Measurements from ENCODE around the gene DCTN3. TPM values are rescaled to one million over a fixed set of nuclear protein-coding genes. Genes with fewer than 3 reads are reported as not detected.

DCTN3 gene
- total RNA-seq, 1 donor from 2014 or later: 31.7 TPM

GRCh38 chr9:34580358-34580757 lies 39.9 kb downstream of the DCTN3 start:
- no peaks in the 10 kb centered on the region for H3K9me3 ChIP-seq
- intact Hi-C loops (cut with DNase I): no loop called here
- H3K36me3 ChIP-seq: no peaks in the 10 kb centered on the region
- H3K4me3 ChIP-seq: no peak overlapping the region
- H3K27ac ChIP-seq: no peak overlapping the region
- TF ChIP-seq, protein P1, sequence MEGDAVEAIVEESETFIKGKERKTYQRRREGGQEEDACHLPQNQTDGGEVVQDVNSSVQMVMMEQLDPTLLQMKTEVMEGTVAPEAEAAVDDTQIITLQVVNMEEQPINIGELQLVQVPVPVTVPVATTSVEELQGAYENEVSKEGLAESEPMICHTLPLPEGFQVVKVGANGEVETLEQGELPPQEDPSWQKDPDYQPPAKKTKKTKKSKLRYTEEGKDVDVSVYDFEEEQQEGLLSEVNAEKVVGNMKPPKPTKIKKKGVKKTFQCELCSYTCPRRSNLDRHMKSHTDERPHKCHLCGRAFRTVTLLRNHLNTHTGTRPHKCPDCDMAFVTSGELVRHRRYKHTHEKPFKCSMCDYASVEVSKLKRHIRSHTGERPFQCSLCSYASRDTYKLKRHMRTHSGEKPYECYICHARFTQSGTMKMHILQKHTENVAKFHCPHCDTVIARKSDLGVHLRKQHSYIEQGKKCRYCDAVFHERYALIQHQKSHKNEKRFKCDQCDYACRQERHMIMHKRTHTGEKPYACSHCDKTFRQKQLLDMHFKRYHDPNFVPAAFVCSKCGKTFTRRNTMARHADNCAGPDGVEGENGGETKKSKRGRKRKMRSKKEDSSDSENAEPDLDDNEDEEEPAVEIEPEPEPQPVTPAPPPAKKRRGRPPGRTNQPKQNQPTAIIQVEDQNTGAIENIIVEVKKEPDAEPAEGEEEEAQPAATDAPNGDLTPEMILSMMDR (IDR thresholded peaks at IDR 0.05): no peak
- H3K27me3 ChIP-seq: peaks cover 3% of the 10 kb centered on the region
- DNase-seq (ENCODE audit: low spot score in 2 of 2): no peak
- H3K4me1 ChIP-seq: peaks cover 0 to 5% of the 10 kb centered on the region in 2 donors

DNA sequence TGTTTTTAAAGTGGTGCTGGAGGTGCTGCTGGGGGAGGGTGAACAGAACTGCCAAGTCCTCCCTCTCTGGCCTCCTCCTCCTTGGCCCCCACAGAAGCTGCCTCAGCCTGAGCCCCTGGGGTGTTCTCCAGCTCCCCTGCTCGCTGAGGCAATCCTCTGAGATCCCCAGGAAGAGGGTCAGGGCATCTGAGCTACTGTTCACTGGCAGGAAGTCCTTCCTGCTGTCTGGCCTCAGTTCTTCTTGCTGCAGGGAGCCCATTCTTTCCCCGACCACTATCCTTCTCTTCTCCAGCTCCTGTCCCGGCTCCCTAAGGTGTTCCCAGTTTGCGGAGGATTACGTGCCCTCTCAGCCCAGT lies 40.5 kb downstream of the DCTN3 start:
- H3K4me3 ChIP-seq: no peak overlapping the region
- intact Hi-C loops (cut with DNase I): no loop called here

GRCh38 chr9:34579104-34579807 lies 41.0 kb downstream of the DCTN3 start:
- intact Hi-C loops (cut with DNase I): no loop called here

More for the DNA sequence above, 40.5 kb downstream of the DCTN3 start:
- DNase-seq (ENCODE audit: low spot score in 2 of 2): no peak
- no peaks in the 10 kb centered on the region for H3K36me3 ChIP-seq
- H3K9me3 ChIP-seq: no peaks in the 10 kb centered on the region
- peaks cover 3% of the 10 kb centered on the region for H3K27me3 ChIP-seq
- TF ChIP-seq, protein P1 (IDR thresholded peaks at IDR 0.05): no peak
- H3K4me1 ChIP-seq: peaks cover 0 to 5% of the 10 kb centered on the region in 2 donors
- no peak overlapping the region for H3K27ac ChIP-seq

DNA sequence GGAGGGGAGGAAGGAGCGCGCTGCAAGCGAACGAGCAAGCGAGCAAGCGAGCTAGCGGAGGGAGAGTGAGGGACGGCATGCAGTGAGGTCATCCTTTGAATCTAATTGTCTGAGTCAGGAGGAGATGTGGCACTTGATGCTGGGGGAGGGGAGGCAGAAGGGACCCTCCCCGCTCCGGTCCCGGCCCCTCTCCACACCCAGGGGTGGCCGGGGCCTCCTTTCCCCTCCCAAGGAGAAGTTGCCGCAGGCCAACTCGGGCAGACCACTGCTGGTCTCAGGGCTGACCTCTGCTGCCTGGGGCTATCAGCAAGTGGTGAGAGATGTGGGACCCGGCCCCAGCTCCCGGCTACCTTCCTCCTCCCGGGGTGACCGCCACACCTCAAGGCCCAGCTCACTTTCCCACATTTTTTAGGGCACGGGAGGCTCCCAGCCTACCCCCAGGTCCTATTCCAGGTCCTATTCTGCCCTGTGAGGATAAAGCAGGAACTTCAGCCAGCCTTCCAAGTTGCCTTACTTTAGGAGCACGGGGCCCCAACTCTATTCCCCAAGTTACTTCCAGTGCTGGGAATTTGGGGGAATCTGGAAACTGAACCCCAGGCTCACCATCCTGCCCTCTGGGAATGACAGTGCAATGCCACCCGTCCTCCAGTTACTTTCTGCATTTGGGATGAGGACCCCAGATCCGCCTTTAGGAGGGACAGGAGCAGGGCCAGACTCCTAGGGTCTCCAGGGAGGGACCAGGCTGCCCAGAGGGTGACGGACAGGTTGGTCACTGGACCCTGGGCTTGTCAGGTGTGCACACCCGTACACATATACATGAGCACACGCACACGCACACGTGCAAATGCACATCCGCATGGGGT lies 41.8 kb downstream of the DCTN3 start:
- H3K36me3 ChIP-seq: no peaks in the 10 kb centered on the region
- DNase-seq (ENCODE audit: low spot score in 2 of 2): no peak
- TF ChIP-seq, protein P1 (IDR thresholded peaks at IDR 0.05): no peak
- H3K27ac ChIP-seq: no peak overlapping the region
- peaks cover 0 to 5% of the 10 kb centered on the region in 2 donors for H3K4me1 ChIP-seq
- peaks cover 3% of the 10 kb centered on the region for H3K27me3 ChIP-seq
- H3K4me3 ChIP-seq: peak overlapping the region; percentile 45 to 55
- H3K9me3 ChIP-seq: no peaks in the 10 kb centered on the region
- intact Hi-C loops (cut with DNase I): no loop called here

More at GRCh38 chr9:34579104-34579807, 41.0 kb downstream of the DCTN3 start:
- no peak for DNase-seq (ENCODE audit: low spot score in 2 of 2)
- H3K27me3 ChIP-seq: peaks cover 3% of the 10 kb centered on the region
- TF ChIP-seq, protein P1 (IDR thresholded peaks at IDR 0.05): no peak
- no peaks in the 10 kb centered on the region for H3K36me3 ChIP-seq
- H3K4me1 ChIP-seq: peaks cover 0 to 5% of the 10 kb centered on the region in 2 donors
- no peak overlapping the region for H3K27ac ChIP-seq
- H3K4me3 ChIP-seq: no peak overlapping the region
- no peaks in the 10 kb centered on the region for H3K9me3 ChIP-seq

DNA sequence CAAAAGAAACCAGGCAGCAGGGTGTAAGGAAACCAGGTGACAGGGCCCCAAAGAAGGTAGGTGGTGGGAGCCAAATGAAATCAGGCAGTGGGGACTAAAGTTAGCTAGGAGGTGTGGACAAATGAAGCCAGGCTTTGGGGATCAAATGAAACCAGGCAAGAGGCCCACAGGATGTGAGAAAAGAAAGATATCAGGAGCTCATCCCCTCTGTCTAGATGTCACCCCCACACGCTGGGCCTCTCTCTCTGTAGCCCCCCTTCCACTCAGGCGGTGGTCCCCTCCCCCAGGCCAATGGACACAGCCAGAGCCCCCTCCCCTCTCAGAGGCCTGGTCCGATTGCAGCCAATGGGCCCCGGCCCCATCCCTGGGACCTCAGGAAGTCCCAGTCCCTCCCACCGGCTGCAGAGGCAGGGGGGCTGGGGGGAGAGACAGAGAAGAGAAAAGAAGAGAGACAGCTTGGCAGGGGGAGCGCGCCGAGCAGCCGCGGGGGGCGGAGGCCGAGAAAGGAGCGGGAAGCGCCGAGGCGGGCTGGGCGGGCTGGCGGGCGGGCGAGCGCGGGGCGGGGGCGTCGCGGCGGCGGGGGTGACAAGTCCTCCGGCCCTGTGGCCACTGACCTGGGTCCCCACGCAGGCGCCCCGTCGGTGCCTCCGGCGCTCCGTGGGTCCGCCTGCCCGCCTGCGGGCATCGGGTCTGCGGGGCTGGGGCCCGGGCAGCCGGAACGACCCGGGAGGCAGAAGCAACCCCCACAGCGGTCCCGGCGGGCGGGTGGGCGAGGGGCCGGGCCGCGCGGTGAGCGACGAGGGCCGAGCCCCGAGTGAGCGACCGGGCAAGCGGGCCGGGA lies 42.7 kb downstream of the DCTN3 start:
- peaks cover 3% of the 10 kb centered on the region for H3K27me3 ChIP-seq
- TF ChIP-seq, protein P1 (IDR thresholded peaks at IDR 0.05): no peak
- H3K9me3 ChIP-seq: no peaks in the 10 kb centered on the region
- H3K27ac ChIP-seq: no peak overlapping the region
- peak overlapping the region; percentile 45 to 55 for H3K4me3 ChIP-seq
- peaks cover 0 to 5% of the 10 kb centered on the region in 2 donors for H3K4me1 ChIP-seq
- no peaks in the 10 kb centered on the region for H3K36me3 ChIP-seq
- DNase-seq (ENCODE audit: low spot score in 2 of 2): no peak
- intact Hi-C loops (cut with DNase I): no loop called here

All from ascending aorta (tissue), 2 donors.